Measurements from ENCODE around the gene PTH1R. TPM values are rescaled to one million over a fixed set of nuclear protein-coding genes. Genes with fewer than 3 reads are reported as not detected.

The PTH1R gene
- polyA plus RNA-seq, 1 donor (not counting 4 experiments of a cell fraction or from before 2014, with no cell fraction given): not detected

GRCh38 chr3:46901591-46902187, 24.2 kb downstream of the PTH1R start:
- no peaks in the 10 kb centered on the region for H3K36me3 ChIP-seq (ENCODE audit: control insufficient read depth in 2 of 2, extremely low read depth in 1 of 2, insufficient read depth in 2 of 2, low read length in 2 of 2)
- dilution Hi-C loops (cut with MboI; ENCODE audit: extremely low pct_ligation_motif_present, low sequenced_read_pairs): no loop called here
- no peak for TF ChIP-seq CTCF (optimal IDR thresholded peaks at IDR 0.05 in 1 of 3, IDR thresholded peaks at IDR 0.05 in 1 of 3, conservative IDR thresholded peaks at IDR 0.05 in 1 of 3; ENCODE audit: extremely low read depth in 1 of 3, insufficient read depth in 2 of 3, low read length in 3 of 3)
- TF ChIP-seq EZH2 (IDR thresholded peaks at IDR 0.05; ENCODE audit: low read length): no peak
- no peak overlapping the region for H3K4me3 ChIP-seq (ENCODE audit: control insufficient read depth in 2 of 3, extremely low read depth in 1 of 3, insufficient read depth in 2 of 3, low read depth in 1 of 3, low read length in 3 of 3)
- H2AFZ ChIP-seq (ENCODE audit: control insufficient read depth, low read length): no peak overlapping the region
- H3K9me3 ChIP-seq (ENCODE audit: control insufficient read depth, low read depth, low read length): no peaks in the 10 kb centered on the region
- no peak overlapping the region for H3K27ac ChIP-seq (ENCODE audit: control insufficient read depth, insufficient read depth, low read length)
- H3K79me2 ChIP-seq (ENCODE audit: control insufficient read depth, insufficient read depth, low read length): no peaks in the 10 kb centered on the region
- FAIRE-seq (no peak), DNase-seq (ENCODE audit: low read depth, low spot score) (no peak)
- no peaks in the 10 kb centered on the region for H4K20me1 ChIP-seq (ENCODE audit: control insufficient read depth, extremely low read depth, insufficient read depth, low read length)
- no peak overlapping the region for H3K9ac ChIP-seq (ENCODE audit: control insufficient read depth, extremely low read depth, insufficient read depth, low read length)
- peaks cover 9% of the 10 kb centered on the region for H3K4me1 ChIP-seq (ENCODE audit: control insufficient read depth, extremely low read depth, insufficient read depth, low read length)
- H3K9me1 ChIP-seq (ENCODE audit: control insufficient read depth, extremely low read depth, insufficient read depth, low read length): no peaks in the 10 kb centered on the region
- peaks cover 21% of the 10 kb centered on the region for H3K27me3 ChIP-seq (ENCODE audit: control insufficient read depth, extremely low read depth, insufficient read depth, low read length)
- H3K4me2 ChIP-seq (ENCODE audit: control insufficient read depth, extremely low read depth, insufficient read depth, low read depth, low read length): no peak overlapping the region

- Histone ChIP-seq H3K36me3 (ENCODE audit: control insufficient read depth in 2 of 2, extremely low read depth in 1 of 2, insufficient read depth in 2 of 2, low read length in 2 of 2) (no peaks in the 10 kb centered on the region), H3K27ac (ENCODE audit: control insufficient read depth, insufficient read depth, low read length) (no peak overlapping the region), H3K4me1 (ENCODE audit: control insufficient read depth, extremely low read depth, insufficient read depth, low read length) (peaks cover 9% of the 10 kb centered on the region), H3K9me1 (ENCODE audit: control insufficient read depth, extremely low read depth, insufficient read depth, low read length) (no peaks in the 10 kb centered on the region), H3K27me3 (ENCODE audit: control insufficient read depth, extremely low read depth, insufficient read depth, low read length) (peaks cover 18% of the 10 kb centered on the region), H4K20me1 (ENCODE audit: control insufficient read depth, extremely low read depth, insufficient read depth, low read length) (no peaks in the 10 kb centered on the region), H3K79me2 (ENCODE audit: control insufficient read depth, insufficient read depth, low read length) (no peaks in the 10 kb centered on the region), H3K9me3 (ENCODE audit: control insufficient read depth, low read depth, low read length) (no peaks in the 10 kb centered on the region), H2AFZ (ENCODE audit: control insufficient read depth, low read length) (no peak overlapping the region), H3K9ac (ENCODE audit: control insufficient read depth, extremely low read depth, insufficient read depth, low read length) (no peak overlapping the region), H3K4me2 (ENCODE audit: control insufficient read depth, extremely low read depth, insufficient read depth, low read depth, low read length) (no peak overlapping the region), H3K4me3 (ENCODE audit: control insufficient read depth in 2 of 3, extremely low read depth in 1 of 3, insufficient read depth in 2 of 3, low read depth in 1 of 3, low read length in 3 of 3) (no peak overlapping the region)
- no peak for TF ChIP-seq EZH2 (IDR thresholded peaks at IDR 0.05; ENCODE audit: low read length)
- TF ChIP-seq CTCF (optimal IDR thresholded peaks at IDR 0.05 in 1 of 3, IDR thresholded peaks at IDR 0.05 in 1 of 3, conservative IDR thresholded peaks at IDR 0.05 in 1 of 3; ENCODE audit: extremely low read depth in 1 of 3, insufficient read depth in 2 of 3, low read length in 3 of 3): no peak
- dilution Hi-C loops (cut with MboI; ENCODE audit: extremely low pct_ligation_motif_present, low sequenced_read_pairs): no loop called here
- no peak for FAIRE-seq
- no peak for DNase-seq (ENCODE audit: low read depth, low spot score)
Observed at GRCh38 chr3:46902188-46902631, 24.7 kb downstream of the PTH1R start.
